Measurements from ENCODE around the gene HMGB1. TPM values are rescaled to one million over a fixed set of nuclear protein-coding genes. Genes with fewer than 3 reads are reported as not detected.
"Not testable (repeated sequence)": the region's sequence is repeated elsewhere in the genome, so short reads cannot be mapped to it uniquely, and the experiment has no call there.

Gene HMGB1
- total and polyA plus RNA-seq, 2 donors (not counting 1 experiment from before 2014, with no cell fraction given): 145 to 267 TPM

DNA sequence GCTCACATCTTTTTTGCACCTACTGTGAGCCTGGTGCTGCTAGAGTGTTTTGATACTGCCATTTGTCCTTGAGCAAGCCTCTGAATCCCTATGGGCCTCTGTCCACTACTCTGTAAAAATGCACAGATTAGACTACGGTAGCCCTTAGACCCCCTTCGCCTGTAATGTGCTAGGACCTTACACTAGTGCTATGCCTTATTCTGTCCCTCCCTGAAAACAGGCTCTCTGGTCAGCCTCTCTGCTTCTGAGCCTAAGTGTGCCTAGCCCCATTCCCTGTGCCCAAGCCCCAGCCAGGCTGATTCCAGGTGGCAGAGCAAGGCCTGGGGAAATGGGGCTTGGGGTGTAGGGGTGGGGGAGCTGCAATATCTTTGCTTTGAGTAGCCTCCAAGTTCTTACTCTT is 10.7 kb downstream of the HMGB1 start:
- H3K79me2 ChIP-seq (ENCODE audit: control insufficient read depth, insufficient read depth, low read length): no peaks in the 10 kb centered on the region
- H3K4me3 ChIP-seq (replicated peaks in 1 of 4; ENCODE audit: control extremely low read depth in 1 of 4, insufficient read depth in 1 of 4, low read depth in 3 of 4, low read length in 4 of 4): no peak overlapping the region
- DNase-seq (ENCODE audit: low read depth in 2 of 2): no peak
- H3K4me1 ChIP-seq (ENCODE audit: control insufficient read depth, extremely low read depth, insufficient read depth, low read length): no peaks in the 10 kb centered on the region
- no peak overlapping the region for H3K4me2 ChIP-seq (ENCODE audit: extremely low read depth, insufficient read depth, low read length)
- H3K9ac ChIP-seq (ENCODE audit: insufficient read depth, low read length): no peak overlapping the region
- H4K20me1 ChIP-seq (ENCODE audit: control insufficient read depth, extremely low read depth, insufficient read depth, low read length): no peaks in the 10 kb centered on the region
- H3K27ac ChIP-seq (ENCODE audit: insufficient read depth, low read length): no peak overlapping the region
- no peaks in the 10 kb centered on the region for H3K9me3 ChIP-seq (ENCODE audit: control insufficient read depth, insufficient read depth, low read depth, low read length)
- no peaks in the 10 kb centered on the region for H3K36me3 ChIP-seq (ENCODE audit: control insufficient read depth, insufficient read depth, low read length)
- H2AFZ ChIP-seq (ENCODE audit: low read length): no peak overlapping the region
- TF ChIP-seq, protein P1, sequence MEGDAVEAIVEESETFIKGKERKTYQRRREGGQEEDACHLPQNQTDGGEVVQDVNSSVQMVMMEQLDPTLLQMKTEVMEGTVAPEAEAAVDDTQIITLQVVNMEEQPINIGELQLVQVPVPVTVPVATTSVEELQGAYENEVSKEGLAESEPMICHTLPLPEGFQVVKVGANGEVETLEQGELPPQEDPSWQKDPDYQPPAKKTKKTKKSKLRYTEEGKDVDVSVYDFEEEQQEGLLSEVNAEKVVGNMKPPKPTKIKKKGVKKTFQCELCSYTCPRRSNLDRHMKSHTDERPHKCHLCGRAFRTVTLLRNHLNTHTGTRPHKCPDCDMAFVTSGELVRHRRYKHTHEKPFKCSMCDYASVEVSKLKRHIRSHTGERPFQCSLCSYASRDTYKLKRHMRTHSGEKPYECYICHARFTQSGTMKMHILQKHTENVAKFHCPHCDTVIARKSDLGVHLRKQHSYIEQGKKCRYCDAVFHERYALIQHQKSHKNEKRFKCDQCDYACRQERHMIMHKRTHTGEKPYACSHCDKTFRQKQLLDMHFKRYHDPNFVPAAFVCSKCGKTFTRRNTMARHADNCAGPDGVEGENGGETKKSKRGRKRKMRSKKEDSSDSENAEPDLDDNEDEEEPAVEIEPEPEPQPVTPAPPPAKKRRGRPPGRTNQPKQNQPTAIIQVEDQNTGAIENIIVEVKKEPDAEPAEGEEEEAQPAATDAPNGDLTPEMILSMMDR (conservative IDR thresholded peaks at IDR 0.05 in 1 of 2, IDR thresholded peaks at IDR 0.05 in 1 of 2; ENCODE audit: low read depth in 1 of 2, low read length in 2 of 2): no peak
- no peak for TF ChIP-seq EZH2 (IDR thresholded peaks at IDR 0.05; ENCODE audit: low read length, missing control alignments)
- no peaks in the 10 kb centered on the region for H3K27me3 ChIP-seq (ENCODE audit: control insufficient read depth, insufficient read depth, low read length)

DNA sequence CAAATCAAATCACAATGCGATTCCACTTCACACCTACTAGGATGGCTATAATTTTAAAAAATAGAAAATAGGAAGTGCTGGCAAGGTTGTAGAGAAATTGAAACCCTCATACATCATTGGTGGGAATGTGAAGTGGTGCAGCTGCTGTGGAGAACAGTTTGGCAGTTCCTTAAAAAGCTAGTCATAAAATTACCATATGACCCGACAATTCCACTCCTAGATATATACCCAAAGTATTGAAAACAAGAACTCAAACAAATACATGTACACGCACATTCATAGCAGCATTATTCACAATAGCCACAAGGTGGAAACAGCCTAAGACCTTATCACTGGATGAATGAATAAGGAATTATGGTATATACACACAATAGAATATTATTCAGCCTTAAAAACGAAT is 12.0 kb downstream of the HMGB1 start:
- Histone ChIP-seq H4K20me1 (ENCODE audit: control insufficient read depth, extremely low read depth, insufficient read depth, low read length) (no peaks in the 10 kb centered on the region), H3K4me3 (replicated peaks in 1 of 4; ENCODE audit: control extremely low read depth in 1 of 4, insufficient read depth in 1 of 4, low read depth in 3 of 4, low read length in 4 of 4) (no peak overlapping the region), H3K27ac (ENCODE audit: insufficient read depth, low read length) (no peak overlapping the region), H3K79me2 (ENCODE audit: control insufficient read depth, insufficient read depth, low read length) (no peaks in the 10 kb centered on the region), H3K27me3 (ENCODE audit: control insufficient read depth, insufficient read depth, low read length) (no peaks in the 10 kb centered on the region), H3K36me3 (ENCODE audit: control insufficient read depth, insufficient read depth, low read length) (no peaks in the 10 kb centered on the region), H3K4me2 (ENCODE audit: extremely low read depth, insufficient read depth, low read length) (no peak overlapping the region), H3K9me3 (ENCODE audit: control insufficient read depth, insufficient read depth, low read depth, low read length) (no peaks in the 10 kb centered on the region), H3K9ac (ENCODE audit: insufficient read depth, low read length) (no peak overlapping the region), H3K4me1 (ENCODE audit: control insufficient read depth, extremely low read depth, insufficient read depth, low read length) (no peaks in the 10 kb centered on the region), H2AFZ (ENCODE audit: low read length) (no peak overlapping the region)
- no peak for DNase-seq (ENCODE audit: low read depth in 2 of 2)
- no peak for TF ChIP-seq EZH2 (IDR thresholded peaks at IDR 0.05; ENCODE audit: low read length, missing control alignments)
- TF ChIP-seq, protein P1 (conservative IDR thresholded peaks at IDR 0.05 in 1 of 2, IDR thresholded peaks at IDR 0.05 in 1 of 2; ENCODE audit: low read depth in 1 of 2, low read length in 2 of 2): peak in 1 of 2 donors; percentile 25

DNA sequence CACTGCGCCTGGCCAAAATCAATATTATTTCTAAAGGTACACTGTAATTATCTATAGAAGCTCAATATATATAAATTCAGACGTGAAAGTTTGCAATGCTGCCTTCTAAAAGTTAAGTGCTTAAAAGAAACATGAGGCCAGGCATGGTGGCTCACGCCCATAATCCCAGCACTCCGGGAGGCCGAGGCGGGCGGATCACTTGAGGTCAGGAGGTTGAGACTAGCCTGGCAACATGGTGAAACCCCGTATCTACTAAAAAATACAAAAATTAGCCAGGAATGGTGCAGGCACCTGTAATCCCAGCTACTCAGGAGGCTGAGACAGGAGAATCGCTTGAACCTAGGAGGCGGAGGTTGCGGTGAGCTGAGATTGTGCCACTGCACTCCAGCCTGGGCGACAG is 14.3 kb downstream of the HMGB1 start:
- H3K4me2 ChIP-seq (ENCODE audit: extremely low read depth, insufficient read depth, low read length); H3K9me3 ChIP-seq (ENCODE audit: control insufficient read depth, insufficient read depth, low read depth, low read length); H3K79me2 ChIP-seq (ENCODE audit: control insufficient read depth, insufficient read depth, low read length); H3K4me3 ChIP-seq (replicated peaks in 1 of 4; ENCODE audit: control extremely low read depth in 1 of 4, insufficient read depth in 1 of 4, low read depth in 3 of 4, low read length in 4 of 4); H3K4me1 ChIP-seq (ENCODE audit: control insufficient read depth, extremely low read depth, insufficient read depth, low read length); H4K20me1 ChIP-seq (ENCODE audit: control insufficient read depth, extremely low read depth, insufficient read depth, low read length); H3K27ac ChIP-seq (ENCODE audit: insufficient read depth, low read length); H3K36me3 ChIP-seq (ENCODE audit: control insufficient read depth, insufficient read depth, low read length); DNase-seq (ENCODE audit: low read depth in 2 of 2); H3K27me3 ChIP-seq (ENCODE audit: control insufficient read depth, insufficient read depth, low read length); H2AFZ ChIP-seq (ENCODE audit: low read length); H3K9ac ChIP-seq (ENCODE audit: insufficient read depth, low read length): not testable (repeated sequence)

Measured in fibroblast of lung (primary cell).